HEK293T (cell line): Measurements from ENCODE around the gene DRC1.

Experiments
- CTCF ChIA-PET: fragments of 350-600 bp; formaldehyde crosslinking; extraction: SDS; loops from one replicate; lab custom pipeline; 2021; ENCODE audit warnings: antibody characterized with exemption, inconsistent platforms; lab: Yijun Ruan, JAX
- POLR2A ChIA-PET: fragments of 350-600 bp; formaldehyde crosslinking; extraction: SDS; loops from one replicate; lab custom pipeline; 2020; ENCODE audit warnings: antibody characterized with exemption, inconsistent platforms; lab: Yijun Ruan, JAX
- DNase-seq: peaks from one replicate; pipeline ENCODE4 v3.0.0; 2012; ENCODE audit warnings: mixed read lengths; ENCODE audit errors: extremely low spot score
- ARNT ChIP-seq: fragments of 450-650 bp; IDR thresholded peaks from 2 replicates; pipeline ENCODE4 v1.6.1; 2017; ENCODE audit warnings: mild to moderate bottlenecking
- BHLHE40 ChIP-seq: fragments of 450-650 bp; IDR thresholded peaks from 2 replicates; pipeline ENCODE4 v1.6.1; 2016; ENCODE audit warnings: mild to moderate bottlenecking, moderate library complexity, borderline replicate concordance
- CTBP1 ChIP-seq: fragments of 450-650 bp; IDR thresholded peaks from 2 replicates; pipeline ENCODE4 v1.6.1; 2016; ENCODE audit warnings: borderline replicate concordance
- ELF4 ChIP-seq: fragments of 450-650 bp; IDR thresholded peaks from 2 replicates; pipeline ENCODE4 v1.6.1; 2017; ENCODE audit warnings: antibody characterized with exemption
- FOXA1 ChIP-seq: fragments of 450-650 bp; IDR thresholded peaks from 2 replicates; pipeline ENCODE4 v1.6.1; 2016; ENCODE audit warnings: mild to moderate bottlenecking
- FOXK2 ChIP-seq: fragments of 450-650 bp; IDR thresholded peaks from 2 replicates; pipeline ENCODE4 v1.6.1; 2016; ENCODE audit warnings: mild to moderate bottlenecking
- FOXM1 ChIP-seq: fragments of 450-650 bp; IDR thresholded peaks from 2 replicates; pipeline ENCODE4 v1.6.1; 2017; ENCODE audit warnings: mild to moderate bottlenecking, borderline replicate concordance
- HDGF ChIP-seq: fragments of 450-650 bp; IDR thresholded peaks from 2 replicates; pipeline ENCODE4 v1.6.1; 2017; ENCODE audit warnings: antibody characterized with exemption, borderline replicate concordance
- L3MBTL2 ChIP-seq: fragments of 450-650 bp; conservative IDR thresholded peaks from 2 replicates; pipeline ENCODE4 v1.6.1; 2016; ENCODE audit warnings: mild to moderate bottlenecking
- LEF1 ChIP-seq: fragments of 450-650 bp; IDR thresholded peaks from 2 replicates; pipeline ENCODE4 v1.6.1; 2017; ENCODE audit warnings: mild to moderate bottlenecking, borderline replicate concordance
- NFRKB ChIP-seq: fragments of 450-650 bp; IDR thresholded peaks from 2 replicates; pipeline ENCODE4 v1.6.1; 2016; ENCODE audit warnings: mild to moderate bottlenecking, moderate library complexity
- PKNOX1 ChIP-seq: fragments of 450-650 bp; IDR thresholded peaks from 2 replicates; pipeline ENCODE4 v1.6.1; 2016
- SP1 ChIP-seq: fragments of 450-650 bp; IDR thresholded peaks from 2 replicates; pipeline ENCODE4 v1.6.1; 2017
- SUZ12 ChIP-seq: fragments of 450-650 bp; IDR thresholded peaks from 2 replicates; pipeline ENCODE4 v1.6.1; 2016; ENCODE audit warnings: mild to moderate bottlenecking
- TARDBP ChIP-seq: fragments of 450-650 bp; IDR thresholded peaks from 2 replicates; pipeline ENCODE4 v1.6.1; 2016
- ZNF384 ChIP-seq: fragments of 450-650 bp; IDR thresholded peaks from 2 replicates; pipeline ENCODE4 v1.6.1; 2016

DRC1 gene

GRCh38 chr2:26442707-26443106 is 41.0 kb downstream of the DRC1 start:
- TF ChIP-seq ARNT (no peak), CTBP1 (no peak), BHLHE40 (no peak), NFRKB (no peak)
- ChIA-PET CTCF (interaction anchor here (0.6 kb wide), 1 partner anchor 1968 kb away, joined by 5 read pairs; no protein-coding TSS in a partner anchor), POLR2A (no interaction called here)
- DNase-seq, result no peak

DNA sequence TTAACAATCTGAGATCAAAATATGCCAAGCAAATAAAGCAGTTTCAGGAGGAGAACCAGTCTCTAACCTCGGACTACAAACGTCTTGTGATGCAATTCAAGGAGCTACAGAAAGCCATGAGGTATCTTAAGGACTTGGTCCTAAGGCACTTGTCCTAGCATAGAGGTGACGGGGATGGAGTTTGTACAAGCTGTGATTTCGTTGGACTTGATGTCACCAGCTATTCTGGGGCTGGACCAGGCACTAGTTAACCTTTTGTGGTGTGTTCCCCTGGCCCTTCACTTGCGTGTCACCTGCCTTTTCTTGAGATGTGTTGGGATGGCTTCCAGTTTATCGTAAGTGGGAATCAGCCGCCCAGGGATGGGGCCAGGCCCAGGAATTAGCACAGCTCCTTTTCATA is 42.5 kb downstream of the DRC1 start:
- ChIA-PET POLR2A (no interaction called here), CTCF (interaction anchor here (1.5 kb wide), 1 partner anchor 58 kb away, joined by 3 read pairs; no protein-coding TSS in a partner anchor)
- no peak for DNase-seq
- TF ChIP-seq FOXA1 (no peak), ARNT (no peak)

DNA sequence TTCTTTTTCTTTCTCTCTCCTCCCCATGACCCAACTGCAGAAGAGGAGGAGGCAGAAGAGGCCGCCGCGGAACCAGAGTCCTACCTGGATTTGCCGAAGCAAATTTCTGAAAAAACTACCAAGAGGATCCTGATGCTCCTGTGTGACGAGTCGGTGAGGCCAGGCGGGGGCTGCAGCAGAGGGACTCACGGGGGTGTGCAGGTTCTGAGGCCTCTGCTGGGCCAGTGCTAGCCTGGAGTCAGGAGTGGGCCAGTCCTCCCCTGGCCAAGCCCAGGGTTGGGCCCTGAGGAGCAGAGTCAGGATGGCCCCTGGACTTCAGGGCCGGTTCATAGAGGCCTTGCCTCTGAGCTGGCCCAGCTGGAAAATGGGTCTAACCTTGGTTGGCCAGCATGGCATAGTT is 46.9 kb downstream of the DRC1 start:
- no peak for DNase-seq
- POLR2A ChIA-PET, result no interaction called here
- TF ChIP-seq BHLHE40 (no peak), ARNT (no peak), LEF1 (no peak), FOXA1 (no peak)
- CTCF ChIA-PET, result no interaction called here

- CTCF ChIA-PET, result no interaction called here
- DNase-seq, result no peak
- POLR2A ChIA-PET, result no interaction called here
- TF ChIP-seq PKNOX1, result no peak
- no peak for TF ChIP-seq TARDBP
- no peak for TF ChIP-seq ARNT
- no peak for TF ChIP-seq HDGF
- TF ChIP-seq FOXM1, result no peak
- no peak for TF ChIP-seq FOXK2
- no peak for TF ChIP-seq CTBP1
- no peak for TF ChIP-seq ZNF384
- TF ChIP-seq BHLHE40, result no peak
Observed at GRCh38 chr2:26449278-26450030, 47.7 kb downstream of the DRC1 start.

DNA sequence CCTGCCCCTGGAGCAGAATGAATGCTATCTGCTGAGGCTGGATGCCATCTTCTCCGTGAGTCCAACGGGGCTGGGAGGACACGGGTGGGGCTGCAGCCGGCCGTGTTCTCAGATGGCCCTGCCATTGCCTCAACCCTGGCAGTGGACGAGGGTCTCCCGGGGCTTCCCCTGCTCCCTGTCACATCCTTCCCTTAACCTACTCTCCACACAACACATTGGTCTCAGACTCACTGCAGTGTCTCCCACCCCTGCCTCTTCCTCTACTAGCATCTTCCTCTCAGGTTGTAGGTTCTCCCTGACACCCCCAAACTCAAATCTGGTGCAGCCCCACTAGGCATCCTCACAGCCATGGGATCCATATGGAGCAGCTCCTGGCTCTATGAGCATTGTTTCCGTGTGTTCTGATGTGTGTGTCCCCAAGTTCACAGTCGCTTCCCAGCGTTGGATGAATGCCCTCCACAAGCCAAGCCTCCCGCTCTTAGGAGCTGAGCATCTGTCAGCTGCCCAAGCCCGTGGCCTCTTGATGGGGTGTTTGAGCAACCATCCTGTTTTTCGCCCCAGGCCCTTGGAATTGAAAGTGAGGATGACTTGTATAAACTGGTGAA is 48.4 kb downstream of the DRC1 start:
- DNase-seq, result no peak
- POLR2A ChIA-PET, result no interaction called here
- no peak for TF ChIP-seq BHLHE40
- no peak for TF ChIP-seq FOXK2
- TF ChIP-seq LEF1, result no peak
- TF ChIP-seq PKNOX1, result no peak
- no peak for TF ChIP-seq ELF4
- no peak for TF ChIP-seq FOXA1
- no peak for TF ChIP-seq HDGF
- TF ChIP-seq FOXM1, result no peak
- TF ChIP-seq CTBP1, result no peak
- no peak for TF ChIP-seq NFRKB
- TF ChIP-seq SUZ12, result no peak
- no peak for TF ChIP-seq L3MBTL2
- no peak for TF ChIP-seq ZNF384
- CTCF ChIA-PET, result no interaction called here

DNA sequence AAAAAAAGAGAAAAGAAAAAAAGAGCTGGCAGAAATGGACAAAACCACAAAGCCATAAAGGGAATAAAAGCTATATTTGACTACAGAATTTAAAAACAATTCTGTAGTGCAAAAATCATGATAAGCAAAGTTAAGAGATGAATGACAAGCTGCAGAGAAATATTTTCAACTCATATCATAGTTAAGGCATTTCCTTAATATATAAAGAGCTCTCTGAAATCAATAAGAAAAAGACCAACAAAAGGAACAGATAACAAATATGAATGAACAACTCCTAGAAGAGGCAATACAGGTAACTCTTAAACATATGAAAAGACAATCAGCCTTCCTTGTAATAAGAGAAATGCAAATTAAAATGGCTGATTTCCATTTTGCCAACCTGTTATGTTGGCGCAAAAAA is 50.0 kb downstream of the DRC1 start:
- ChIA-PET POLR2A (no interaction called here), CTCF (no interaction called here)
- DNase-seq, result no peak
- no peak for TF ChIP-seq SP1
- TF ChIP-seq ELF4, result no peak
- no peak for TF ChIP-seq PKNOX1
- TF ChIP-seq SUZ12, result no peak
- TF ChIP-seq FOXK2, result no peak
- no peak for TF ChIP-seq NFRKB
- no peak for TF ChIP-seq FOXA1
- no peak for TF ChIP-seq FOXM1
- TF ChIP-seq CTBP1, result no peak
- no peak for TF ChIP-seq HDGF
- TF ChIP-seq LEF1, result no peak
- no peak for TF ChIP-seq ARNT
